HepG2 (cell line): ENCODE measurements around the gene CREBRF. TPM values are rescaled to one million over a fixed set of nuclear protein-coding genes. Genes with fewer than 3 reads are reported as not detected.

Experiments used
- ATF3 ChIP-seq: sonication (generic); formaldehyde crosslinking; IDR thresholded peaks from 2 replicates; pipeline ENCODE4 v1.4.0; 2020; ENCODE audit warnings: missing genetic modification reagents
- HINFP ChIP-seq: sonication (generic); formaldehyde crosslinking; IDR thresholded peaks from 2 replicates; pipeline ENCODE4 v1.4.0; 2020; ENCODE audit warnings: low read depth, mild to moderate bottlenecking, missing genetic modification reagents
- HOXA9 ChIP-seq: sonication (generic); formaldehyde crosslinking; IDR thresholded peaks from 2 replicates; pipeline ENCODE4 v1.8.1; 2022; ENCODE audit warnings: missing genetic modification reagents, mild to moderate bottlenecking, moderate library complexity, borderline replicate concordance
- KAT2B ChIP-seq: fragments of 150-350 bp; IDR thresholded peaks from 2 replicates; pipeline ENCODE4 v1.6.1; 2014; ENCODE audit warnings: low read depth, low read length, borderline replicate concordance
- LRRFIP1 ChIP-seq: sonication (generic); formaldehyde crosslinking; conservative IDR thresholded peaks from 2 replicates; pipeline ENCODE4 v1.4.0; 2020; ENCODE audit warnings: missing genetic modification reagents
- MAFG ChIP-seq: sonication (generic); formaldehyde crosslinking; IDR thresholded peaks from 2 replicates; pipeline ENCODE4 v1.5.1; 2020; ENCODE audit warnings: mild to moderate bottlenecking, missing genetic modification reagents
- MTF1 ChIP-seq: sonication (generic); formaldehyde crosslinking; IDR thresholded peaks from 2 replicates; pipeline ENCODE4 v1.5.0; 2020; ENCODE audit warnings: missing genetic modification reagents
- NFAT5 ChIP-seq: sonication (generic); formaldehyde crosslinking; IDR thresholded peaks from 2 replicates; pipeline ENCODE4 v1.4.0; 2020; ENCODE audit warnings: missing genetic modification reagents
- SIN3B ChIP-seq: fragments of 150-350 bp; IDR thresholded peaks from 2 replicates; pipeline ENCODE4 v1.6.1; 2014; ENCODE audit warnings: low read length
- TAF1 ChIP-seq: sonication (generic); formaldehyde crosslinking; IDR thresholded peaks from 2 replicates; pipeline ENCODE4 v1.4.0; 2020; ENCODE audit warnings: missing genetic modification reagents
- THYN1 ChIP-seq: sonication (generic); formaldehyde crosslinking; IDR thresholded peaks from 2 replicates; pipeline ENCODE4 v1.8.1; 2023; ENCODE audit warnings: low read depth, mild to moderate bottlenecking, moderate library complexity, missing genetic modification reagents, borderline replicate concordance
- ZFP37 ChIP-seq: sonication (generic); formaldehyde crosslinking; IDR thresholded peaks from 2 replicates; pipeline ENCODE4 v1.4.0; 2020; ENCODE audit warnings: missing genetic modification reagents, borderline replicate concordance
- ZNF281 ChIP-seq: sonication (generic); formaldehyde crosslinking; IDR thresholded peaks from 2 replicates; pipeline ENCODE4 v1.4.0; 2020; ENCODE audit warnings: missing genetic modification reagents, borderline replicate concordance
- ZNF547 ChIP-seq: sonication (generic); formaldehyde crosslinking; IDR thresholded peaks from 2 replicates; pipeline ENCODE4 v1.5.1; 2020; ENCODE audit warnings: mild to moderate bottlenecking, missing genetic modification reagents
- polyA plus RNA-seq, 8 experiments: library from polyadenylated mRNA; depleted of rRNA in 3 of 8; stranded (reverse) in 7 of 8; unstranded in 1 of 8; fragments of >200 nt; fragmentation: Illumina TruSeq in 4 of 8; extraction: Trizol in 4 of 8; gene quantifications; 2 replicates each; pipeline versions ENCODE4 v1.2.1 to v1.2.3, GENCODE V29; 2011 to 2016; ENCODE audit warnings: low read depth in 4 of 8, missing spikeins in 1 of 8, mixed read lengths in 1 of 8; ENCODE audit not compliant: insufficient read depth in 1 of 8
- total RNA-seq, 5 experiments: library from RNA; depleted of rRNA; stranded (reverse); fragments of >200 nt; fragmentation: Illumina TruSeq; extraction: Trizol; gene quantifications; 2 replicates each; pipeline ENCODE4 v1.2.3, GENCODE V29; 2016; ENCODE audit warnings: low read depth in 1 of 5

CREBRF gene
- total and polyA plus RNA-seq, 2 of the 13 experiments (the other 11 are each of a cell fraction or from before 2014, with no cell fraction given), result 4.5 to 10.2 TPM

- TF ChIP-seq NFAT5 (no peak), SIN3B (peak; percentile 81), ZFP37 (CRISPR knock-in tag) (no peak; the same call in 1 of the 2 replicates), MAFG (CRISPR knock-in tag) (no peak), ZNF281 (no peak), ATF3 (CRISPR knock-in tag) (no peak), HINFP (CRISPR knock-in tag) (peak; percentile 89), THYN1 (CRISPR knock-in tag) (0 out of 2 replicates have a peak, but pooled peaks have one; percentile 36), TAF1 (CRISPR knock-in tag) (peak; percentile 81), MTF1 (CRISPR knock-in tag) (no peak), ZNF547 (peak; percentile 45), KAT2B (no peak), LRRFIP1 (0 out of 2 replicates have a peak, but pooled peaks have one; percentile 16), HOXA9 (CRISPR knock-in tag) (no peak)
Measured at GRCh38 chr5:173144200-173145176, 88.3 kb downstream of the CREBRF start, which contains the start of gene BNIP1 (continued).
